Hepatocyte (in vitro differentiated cells): ENCODE measurements around the gene FAT2. TPM values are rescaled to one million over a fixed set of nuclear protein-coding genes. Genes with fewer than 3 reads are reported as not detected.
A peak's percentile ranks its signal among the peaks of the same experiment; 100 is the strongest.

ENCODE experiments used
- DNase-seq: peaks from one replicate; pipeline ENCODE4 v3.0.0-alpha.2; 2016; ENCODE audit warnings: low spot score
- H2AFZ ChIP-seq: fragments of 200-600 bp; sonication (generic); 2 replicates; pipeline ENCODE4 v1.6.0; 2016; ENCODE audit warnings: antibody characterized with exemption, mild to moderate bottlenecking
- H3K27ac ChIP-seq: fragments of 200-600 bp; sonication (generic); 2 replicates; pipeline ENCODE4 v1.5.1; 2016; ENCODE audit warnings: mild to moderate bottlenecking
- H3K27me3 ChIP-seq: fragments of 200-600 bp; sonication (generic); 2 replicates; pipeline ENCODE4 v1.6.1; 2016
- H3K36me3 ChIP-seq: fragments of 200-600 bp; sonication (generic); replicated peaks from 2 replicates; pipeline ENCODE4 v1.5.1; 2016; ENCODE audit warnings: low read depth; ENCODE audit not compliant: insufficient read depth
- H3K4me1 ChIP-seq: fragments of 200-600 bp; sonication (generic); 2 replicates; pipeline ENCODE4 v1.5.1; 2016; ENCODE audit warnings: mild to moderate bottlenecking, moderate library complexity; ENCODE audit not compliant: insufficient read depth
- H3K4me2 ChIP-seq: fragments of 200-600 bp; sonication (generic); 2 replicates; pipeline ENCODE4 v1.6.0; 2016
- H3K4me3 ChIP-seq: fragments of 200-600 bp; sonication (generic); 2 replicates; pipeline ENCODE4 v1.5.1; 2016; ENCODE audit warnings: mild to moderate bottlenecking
- H3K79me2 ChIP-seq: fragments of 200-600 bp; sonication (generic); 2 replicates; pipeline ENCODE4 v1.6.0; 2017; ENCODE audit warnings: mild to moderate bottlenecking
- H3K9me2 ChIP-seq: fragments of 200-600 bp; sonication (generic); replicated peaks from 2 replicates; pipeline ENCODE4 v1.6.0; 2017; ENCODE audit warnings: mild to moderate bottlenecking; ENCODE audit not compliant: insufficient read depth
- H3K9me3 ChIP-seq: fragments of 200-600 bp; sonication (generic); 2 replicates; pipeline ENCODE4 v1.5.1; 2016; ENCODE audit warnings: low read depth, mild to moderate bottlenecking
- H4K20me1 ChIP-seq: fragments of 200-600 bp; sonication (generic); 2 replicates; pipeline ENCODE4 v1.6.0; 2016; ENCODE audit warnings: mild to moderate bottlenecking; ENCODE audit not compliant: insufficient read depth, poor library complexity, severe bottlenecking
- EZH2 ChIP-seq: fragments of 200-600 bp; sonication (generic); IDR thresholded peaks from 2 replicates; pipeline ENCODE4 v1.6.1; 2016; ENCODE audit warnings: antibody characterized with exemption, mild to moderate bottlenecking, borderline replicate concordance
- EZH2phosphoT487 ChIP-seq: fragments of 200-600 bp; sonication (generic); IDR thresholded peaks from one replicate; pipeline ENCODE4 v1.6.1; 2018; ENCODE audit warnings: antibody characterized with exemption, mild to moderate bottlenecking, low read depth, moderate library complexity; ENCODE audit not compliant: unreplicated experiment, severe bottlenecking
- WGBS: methylation state at CpG from one replicate; pipeline ENCODE4 v1.1.6; 2016; ENCODE audit warnings: low lambda C conversion rate; ENCODE audit errors: missing lambda C conversion rate; 5-methylcytosine and 5-hydroxymethylcytosine counted together
- polyA plus RNA-seq: library from polyadenylated mRNA; unstranded; fragments of >200 nt; fragmentation: Nextera tagmentation; extraction: Ambion mirVana; gene quantifications from 2 replicates; pipeline ENCODE4 v1.2.1, GENCODE V29; 2016
- total RNA-seq: library from RNA; depleted of rRNA; stranded (reverse); fragments of >200 nt; gene quantifications from 2 replicates; pipeline ENCODE4 v1.2.3, GENCODE V29; 2014
- TF ChIP-seq, protein P1 (sequence below): fragments of 200-600 bp; sonication (generic); IDR thresholded peaks from 2 replicates; pipeline ENCODE4 v1.5.1; 2016; ENCODE audit warnings: antibody characterized with exemption, mild to moderate bottlenecking; ENCODE audit not compliant: poor library complexity

FAT2 gene
- total and polyA plus RNA-seq, 2 experiments from 2014 or later: 0.10 to 0.40 TPM

- TF ChIP-seq, protein P1, sequence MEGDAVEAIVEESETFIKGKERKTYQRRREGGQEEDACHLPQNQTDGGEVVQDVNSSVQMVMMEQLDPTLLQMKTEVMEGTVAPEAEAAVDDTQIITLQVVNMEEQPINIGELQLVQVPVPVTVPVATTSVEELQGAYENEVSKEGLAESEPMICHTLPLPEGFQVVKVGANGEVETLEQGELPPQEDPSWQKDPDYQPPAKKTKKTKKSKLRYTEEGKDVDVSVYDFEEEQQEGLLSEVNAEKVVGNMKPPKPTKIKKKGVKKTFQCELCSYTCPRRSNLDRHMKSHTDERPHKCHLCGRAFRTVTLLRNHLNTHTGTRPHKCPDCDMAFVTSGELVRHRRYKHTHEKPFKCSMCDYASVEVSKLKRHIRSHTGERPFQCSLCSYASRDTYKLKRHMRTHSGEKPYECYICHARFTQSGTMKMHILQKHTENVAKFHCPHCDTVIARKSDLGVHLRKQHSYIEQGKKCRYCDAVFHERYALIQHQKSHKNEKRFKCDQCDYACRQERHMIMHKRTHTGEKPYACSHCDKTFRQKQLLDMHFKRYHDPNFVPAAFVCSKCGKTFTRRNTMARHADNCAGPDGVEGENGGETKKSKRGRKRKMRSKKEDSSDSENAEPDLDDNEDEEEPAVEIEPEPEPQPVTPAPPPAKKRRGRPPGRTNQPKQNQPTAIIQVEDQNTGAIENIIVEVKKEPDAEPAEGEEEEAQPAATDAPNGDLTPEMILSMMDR: no peak
- TF ChIP-seq EZH2phosphoT487 (no peak), EZH2 (no peak)
- Histone ChIP-seq H3K4me1 (no peaks in the 10 kb centered on the region), H3K9me3 (no peaks in the 10 kb centered on the region), H3K4me2 (no peak overlapping the region), H2AFZ (no peak overlapping the region), H3K4me3 (no peak overlapping the region), H3K79me2 (no peaks in the 10 kb centered on the region), H3K9me2 (no peaks in the 10 kb centered on the region), H4K20me1 (no peaks in the 10 kb centered on the region), H3K36me3 (no peaks in the 10 kb centered on the region), H3K27me3 (peaks cover under 1% of the 10 kb centered on the region), H3K27ac (no peak overlapping the region)
- WGBS: 78% methylated on average over 12 of the region's 12 CpGs
- no peak for DNase-seq
Measured at GRCh38 chr5:151570512-151571269, 20.4 kb downstream of the FAT2 start.

GRCh38 chr5:151570058-151570457 is 21.1 kb downstream of the FAT2 start:
- Histone ChIP-seq H3K79me2 (no peaks in the 10 kb centered on the region), H3K4me2 (no peak overlapping the region), H3K4me3 (no peak overlapping the region), H3K27me3 (no peaks in the 10 kb centered on the region), H3K9me2 (no peaks in the 10 kb centered on the region), H3K4me1 (no peaks in the 10 kb centered on the region), H2AFZ (no peak overlapping the region), H3K36me3 (no peaks in the 10 kb centered on the region), H3K27ac (no peak overlapping the region), H3K9me3 (no peaks in the 10 kb centered on the region), H4K20me1 (no peaks in the 10 kb centered on the region)
- DNase-seq: peak; percentile 28
- TF ChIP-seq, protein P1: no peak
- no peak for TF ChIP-seq EZH2phosphoT487
- TF ChIP-seq EZH2: no peak
- WGBS: 65% methylated on average over 2 of the region's 2 CpGs

GRCh38 chr5:151569132-151570046 is 21.7 kb downstream of the FAT2 start:
- WGBS: 84% methylated on average over 8 of the region's 8 CpGs
- no peak for DNase-seq
- Histone ChIP-seq H3K4me1 (no peaks in the 10 kb centered on the region), H3K4me2 (no peak overlapping the region), H3K36me3 (no peaks in the 10 kb centered on the region), H3K4me3 (no peak overlapping the region), H4K20me1 (no peaks in the 10 kb centered on the region), H3K9me2 (no peaks in the 10 kb centered on the region), H3K9me3 (no peaks in the 10 kb centered on the region), H3K79me2 (no peaks in the 10 kb centered on the region), H3K27ac (no peak overlapping the region), H2AFZ (no peak overlapping the region), H3K27me3 (no peaks in the 10 kb centered on the region)
- no peak for TF ChIP-seq EZH2
- TF ChIP-seq, protein P1: no peak
- TF ChIP-seq EZH2phosphoT487: no peak
